Measurements from ENCODE around the gene REL. TPM values are rescaled to one million over a fixed set of nuclear protein-coding genes. Genes with fewer than 3 reads are reported as not detected.

Gene REL
- total RNA-seq, 6 experiments from 2014 or later = 3.5 to 7.5 (median 5.0) TPM

- DNase-seq = no peak
- H3K27me3 ChIP-seq = no peaks in the 10 kb centered on the region
- intact Hi-C loops (cut with DNase I) = no loop called here
- H3K27ac ChIP-seq = no peak overlapping the region
- H3K4me3 ChIP-seq = no peak overlapping the region
- no peaks in the 10 kb centered on the region for H3K9me3 ChIP-seq
- TF ChIP-seq POLR2A (IDR thresholded peaks at IDR 0.05) (no peak), CTCF (IDR thresholded peaks at IDR 0.05) (no peak)
- H3K36me3 ChIP-seq = no peaks in the 10 kb centered on the region
- no peak for ATAC-seq
- no peaks in the 10 kb centered on the region for H3K4me1 ChIP-seq
Measured at GRCh38 chr2:60875520-60875919, 5.9 kb upstream of the REL start.

GRCh38 chr2:60880643-60881046 is 729 bp upstream of the REL start:
- no peaks in the 10 kb centered on the region for H3K9me3 ChIP-seq
- peaks cover 0 to 18% (median 0%) of the 10 kb centered on the region in 4 donors for H3K4me1 ChIP-seq
- H3K36me3 ChIP-seq = no peaks in the 10 kb centered on the region
- H3K4me3 ChIP-seq = peak overlapping the region; percentile 71 to 83 (median 76)
- peak overlapping the region; percentile 99 to 100 (median 99) for H3K27ac ChIP-seq
- TF ChIP-seq CTCF (IDR thresholded peaks at IDR 0.05) (no peak), POLR2A (IDR thresholded peaks at IDR 0.05) (no peak)
- intact Hi-C loops (cut with DNase I) = no loop called here
- WGBS (ENCODE audit: insufficient coverage, low coverage, low lambda C conversion rate, missing lambda C conversion rate) = 3% methylated on average over 14 of the region's 18 CpGs
- H3K27me3 ChIP-seq = no peaks in the 10 kb centered on the region
- ATAC-seq (peak; percentile 1 to 12 (median 6)), DNase-seq (no peak)

GRCh38 chr2:60882971-60883753 is 1.8 kb downstream of the REL start:
- WGBS (ENCODE audit: insufficient coverage, low coverage, low lambda C conversion rate, missing lambda C conversion rate) = under 1% methylated on average over 8 of the region's 8 CpGs
- H3K4me3 ChIP-seq = peak overlapping the region; percentile 71 to 83 (median 76)
- no peaks in the 10 kb centered on the region for H3K36me3 ChIP-seq
- peak overlapping the region; percentile 99 to 100 (median 99) for H3K27ac ChIP-seq
- intact Hi-C loops (cut with DNase I) = no loop called here
- ATAC-seq (peak in 2 of 4 donors; percentile 0 to 5), DNase-seq (peak in 1 of 3 donors; percentile 52)
- H3K4me1 ChIP-seq = peaks cover 0 to 31% (median 0%) of the 10 kb centered on the region in 4 donors
- TF ChIP-seq CTCF (IDR thresholded peaks at IDR 0.05) = no peak
- peak; percentile 40 for TF ChIP-seq POLR2A (IDR thresholded peaks at IDR 0.05)
- H3K9me3 ChIP-seq = no peaks in the 10 kb centered on the region
- H3K27me3 ChIP-seq = no peaks in the 10 kb centered on the region

GRCh38 chr2:60883896-60884295 is 2.5 kb downstream of the REL start:
- ATAC-seq = no peak
- 7% methylated on average over 2 of the region's 2 CpGs for WGBS (ENCODE audit: insufficient coverage, low coverage, low lambda C conversion rate, missing lambda C conversion rate)
- H3K27ac ChIP-seq = peak overlapping the region; percentile 99 to 100 (median 99)
- peak overlapping the region in 2 of 3 donors; percentile 71 to 76 for H3K4me3 ChIP-seq
- H3K36me3 ChIP-seq = no peaks in the 10 kb centered on the region
- no peak for DNase-seq
- H3K9me3 ChIP-seq = no peaks in the 10 kb centered on the region
- H3K27me3 ChIP-seq = no peaks in the 10 kb centered on the region
- intact Hi-C loops (cut with DNase I) = no loop called here
- no peak for TF ChIP-seq POLR2A (IDR thresholded peaks at IDR 0.05)
- TF ChIP-seq CTCF (IDR thresholded peaks at IDR 0.05) = no peak
- peaks cover 0 to 31% (median 0%) of the 10 kb centered on the region in 4 donors for H3K4me1 ChIP-seq
